Activated T-cell treated with anti-CD3 and anti-CD28 coated beads, Interleukin-2, amount 50 U/mL, for 24 hours (primary cell): ENCODE measurements around the gene ACAD9.

Experiments
- DNase-seq: peaks from one replicate; pipeline ENCODE4 v3.0.0-alpha.2; 2020
- H3K27ac Mint-ChIP-seq: 2 replicates; pipeline ENCODE4 v1.8.0; 2020; ENCODE audit warnings: mild to moderate bottlenecking, mixed read lengths
- H3K27me3 Mint-ChIP-seq: 2 replicates; pipeline ENCODE4 v1.8.0; 2020; ENCODE audit warnings: mixed read lengths
- H3K36me3 Mint-ChIP-seq: 2 replicates; pipeline ENCODE4 v1.8.0; 2020; ENCODE audit warnings: low read depth, mixed read lengths
- H3K4me1 Mint-ChIP-seq: 2 replicates; pipeline ENCODE4 v1.8.0; 2020; ENCODE audit warnings: low read depth, mixed read lengths
- H3K4me3 Mint-ChIP-seq: 2 replicates; pipeline ENCODE4 v1.8.0; 2020; ENCODE audit warnings: mild to moderate bottlenecking, moderate library complexity, mixed read lengths
- H3K9me3 Mint-ChIP-seq: 2 replicates; pipeline ENCODE4 v1.8.0; 2020; ENCODE audit warnings: mixed read lengths

ACAD9 gene

GRCh38 chr3:128929364-128929763, 49.9 kb downstream of the ACAD9 start:
- Mint-ChIP-seq H3K36me3 (peaks cover 4% of the 10 kb centered on the region), H3K4me3 (no peak overlapping the region)
- DNase-seq: no peak

DNA sequence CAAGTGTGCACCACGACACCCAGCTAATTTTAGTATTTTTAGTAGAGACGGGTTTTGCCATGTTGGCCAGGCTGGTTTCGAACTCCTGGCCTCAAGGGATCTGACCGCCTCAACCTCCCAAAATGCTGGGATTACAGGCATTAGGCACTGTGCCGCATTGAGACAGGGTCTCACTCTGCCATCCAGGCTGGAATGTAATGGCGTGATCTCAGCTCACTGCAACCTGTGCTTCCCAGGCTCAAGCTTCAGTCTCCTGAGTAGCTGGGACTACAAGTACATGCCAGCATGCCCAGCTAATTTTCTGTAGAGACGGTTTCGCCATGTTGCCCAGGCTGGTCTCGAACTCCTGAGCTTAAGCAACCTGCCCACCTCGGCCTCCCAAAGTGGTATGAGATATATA, 51.6 kb downstream of the ACAD9 start:
- Mint-ChIP-seq H3K27ac (no peak overlapping the region), H3K4me1 (no peaks in the 10 kb centered on the region), H3K9me3 (no peaks in the 10 kb centered on the region), H3K36me3 (no peaks in the 10 kb centered on the region), H3K27me3 (no peaks in the 10 kb centered on the region), H3K4me3 (no peak overlapping the region)
- no peak for DNase-seq

More at GRCh38 chr3:128929364-128929763, 49.9 kb downstream of the ACAD9 start:
- H3K9me3 Mint-ChIP-seq: peaks cover 5% of the 10 kb centered on the region
- no peak overlapping the region for H3K27ac Mint-ChIP-seq
- H3K27me3 Mint-ChIP-seq: no peaks in the 10 kb centered on the region
- peaks cover 5% of the 10 kb centered on the region for H3K4me1 Mint-ChIP-seq

DNA sequence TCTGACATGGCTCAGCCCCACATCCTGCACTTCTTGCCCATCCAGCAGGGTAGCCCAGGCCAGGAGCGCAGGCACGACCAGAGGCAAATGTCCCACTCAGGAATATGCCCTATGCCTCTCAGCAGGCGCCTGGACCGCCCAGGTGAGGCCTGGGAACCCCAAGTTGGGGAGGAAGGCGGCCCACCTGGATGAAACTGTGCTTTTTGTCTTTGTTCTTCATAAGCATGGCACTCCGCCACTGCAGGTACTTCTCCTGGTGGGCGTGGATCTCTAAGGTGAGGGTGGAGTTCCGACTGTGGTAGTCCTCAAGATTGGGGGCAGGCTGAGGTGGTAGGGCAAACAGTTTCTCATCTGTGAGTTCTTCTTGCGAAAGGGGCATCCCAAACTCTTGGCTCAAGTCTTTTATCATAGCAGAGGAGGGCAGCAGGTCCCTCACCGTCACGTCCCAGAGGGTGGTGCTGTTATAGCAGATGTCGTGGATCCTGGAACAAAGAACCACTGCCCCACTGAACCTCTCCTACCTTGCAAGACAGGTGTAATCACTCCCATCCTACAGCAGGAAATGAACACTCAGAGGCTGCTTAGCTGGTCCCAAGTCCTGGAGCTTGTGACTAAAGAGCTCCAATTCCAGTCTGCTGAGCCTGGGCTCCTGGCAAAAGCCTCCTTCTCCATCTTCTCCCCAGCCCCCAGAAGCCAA, 53.2 kb downstream of the ACAD9 start:
- Mint-ChIP-seq H3K9me3 (no peaks in the 10 kb centered on the region), H3K4me3 (no peak overlapping the region), H3K36me3 (no peaks in the 10 kb centered on the region), H3K27ac (no peak overlapping the region), H3K4me1 (no peaks in the 10 kb centered on the region), H3K27me3 (no peaks in the 10 kb centered on the region)
- DNase-seq: no peak

- H3K4me1 Mint-ChIP-seq: no peaks in the 10 kb centered on the region
- no peak overlapping the region for H3K27ac Mint-ChIP-seq
- H3K27me3 Mint-ChIP-seq: no peaks in the 10 kb centered on the region
- DNase-seq: no peak
- no peaks in the 10 kb centered on the region for H3K36me3 Mint-ChIP-seq
- H3K9me3 Mint-ChIP-seq: no peaks in the 10 kb centered on the region
- H3K4me3 Mint-ChIP-seq: no peak overlapping the region
Observed at GRCh38 chr3:128933213-128933921, 53.9 kb downstream of the ACAD9 start.

GRCh38 chr3:128933922-128934253, 54.5 kb downstream of the ACAD9 start:
- Mint-ChIP-seq H3K4me3 (no peak overlapping the region), H3K27me3 (no peaks in the 10 kb centered on the region), H3K9me3 (no peaks in the 10 kb centered on the region), H3K27ac (no peak overlapping the region), H3K4me1 (no peaks in the 10 kb centered on the region), H3K36me3 (no peaks in the 10 kb centered on the region)
- no peak for DNase-seq

DNA sequence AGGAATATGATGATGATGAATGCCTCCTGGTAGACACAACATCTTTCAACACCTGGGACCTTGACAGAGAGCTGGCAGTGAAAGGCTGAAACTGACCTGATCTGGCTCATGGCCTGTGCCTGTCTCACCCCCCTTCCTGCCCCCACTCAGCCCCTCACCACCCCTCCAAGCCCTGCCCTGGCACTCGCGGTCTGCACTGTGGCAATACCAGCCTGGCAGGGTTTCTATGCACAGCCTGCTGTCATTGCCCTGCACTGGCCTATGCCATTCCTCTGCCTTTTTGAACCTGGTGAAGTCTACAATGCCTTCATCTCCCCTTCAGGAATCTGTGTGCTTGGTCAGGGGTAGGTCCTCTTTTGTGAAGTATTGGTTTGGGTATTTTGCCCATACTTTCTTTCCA, 56.5 kb downstream of the ACAD9 start:
- H3K9me3 Mint-ChIP-seq: no peaks in the 10 kb centered on the region

DNA sequence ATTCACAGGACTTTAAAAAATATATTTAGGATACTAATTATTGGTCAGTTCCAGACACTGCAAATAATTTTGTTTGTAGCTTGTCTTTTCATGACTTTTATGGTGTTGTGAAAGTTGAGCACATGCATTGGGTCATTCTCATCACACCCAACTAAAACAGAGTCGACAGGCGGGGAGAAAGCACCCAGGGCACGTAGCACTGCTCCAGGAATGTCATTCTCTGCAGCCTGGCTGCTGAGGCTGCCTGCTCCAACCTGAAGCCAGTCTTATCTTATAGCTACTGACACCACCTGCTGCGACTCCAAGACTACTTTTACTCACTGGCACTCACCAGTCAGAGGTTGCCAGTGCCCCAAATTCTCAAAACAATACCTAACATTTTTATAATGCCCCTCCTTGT, 56.9 kb downstream of the ACAD9 start:
- Mint-ChIP-seq H3K27me3 (no peaks in the 10 kb centered on the region), H3K4me3 (no peak overlapping the region), H3K4me1 (no peaks in the 10 kb centered on the region), H3K9me3 (no peaks in the 10 kb centered on the region), H3K27ac (no peak overlapping the region), H3K36me3 (no peaks in the 10 kb centered on the region)
- no peak for DNase-seq

More for the DNA sequence above, 56.5 kb downstream of the ACAD9 start:
- Mint-ChIP-seq H3K36me3 (no peaks in the 10 kb centered on the region), H3K4me1 (no peaks in the 10 kb centered on the region), H3K4me3 (no peak overlapping the region), H3K27ac (no peak overlapping the region), H3K27me3 (no peaks in the 10 kb centered on the region)
- DNase-seq: no peak

DNA sequence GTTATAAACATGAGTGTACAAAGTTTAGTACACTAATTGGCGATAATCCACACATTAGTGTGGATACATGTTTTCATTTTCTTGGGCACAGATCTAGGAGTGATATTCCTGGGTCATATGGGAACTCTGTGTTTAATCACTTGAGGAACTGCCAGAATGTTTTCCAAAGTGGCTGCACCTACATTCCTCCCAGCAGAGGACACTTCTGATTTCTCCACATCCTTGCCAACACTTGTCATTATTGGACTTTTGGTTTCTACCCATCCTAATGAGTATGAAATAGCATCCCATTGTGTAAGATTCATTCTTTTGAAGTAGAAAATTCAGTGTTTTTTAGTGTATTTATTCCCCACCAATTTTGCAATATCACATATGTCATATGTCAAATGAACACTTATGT, 60.8 kb downstream of the ACAD9 start:
- Mint-ChIP-seq H3K27me3 (no peaks in the 10 kb centered on the region), H3K9me3 (no peaks in the 10 kb centered on the region), H3K4me3 (no peak overlapping the region), H3K27ac (no peak overlapping the region), H3K36me3 (no peaks in the 10 kb centered on the region), H3K4me1 (no peaks in the 10 kb centered on the region)
- DNase-seq: no peak

DNA sequence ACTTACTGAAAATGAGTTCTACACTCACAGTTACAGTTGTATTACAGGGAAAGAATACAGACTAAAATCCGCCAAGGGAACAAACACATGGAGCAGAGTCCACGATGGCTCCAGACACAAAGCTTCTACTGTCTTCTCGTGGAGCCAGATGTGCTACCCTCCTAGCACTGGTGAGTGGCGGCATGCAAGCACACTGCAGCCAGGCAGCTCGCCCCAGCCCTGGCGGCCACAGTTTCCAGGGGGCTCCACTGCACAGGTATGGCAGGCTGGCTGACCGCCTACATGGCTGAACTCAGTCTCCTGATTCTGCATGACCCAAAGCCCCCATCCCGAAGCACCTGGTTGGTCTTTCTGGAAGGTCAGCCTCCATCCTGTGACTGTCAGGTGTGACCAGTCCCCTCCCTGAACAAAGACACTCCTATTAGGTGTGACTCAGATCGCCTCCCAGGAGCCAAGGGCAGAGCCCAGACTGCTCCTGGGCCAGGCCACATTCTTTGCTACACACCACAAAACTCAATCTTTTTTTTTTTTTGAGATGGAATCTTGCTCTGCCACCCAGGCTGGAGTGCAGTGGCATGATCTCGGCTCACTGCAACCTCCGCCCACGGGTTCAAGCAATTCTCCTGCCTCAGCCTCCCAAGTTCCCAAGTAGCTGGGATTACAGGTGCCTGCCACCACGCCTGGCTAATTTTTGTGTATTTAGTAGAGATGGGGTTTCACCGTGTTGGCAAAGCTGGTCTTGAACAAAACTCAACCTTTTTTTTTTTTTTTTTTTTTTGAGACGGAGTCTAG, 62.9 kb downstream of the ACAD9 start:
- Mint-ChIP-seq H3K9me3 (no peaks in the 10 kb centered on the region), H3K36me3 (no peaks in the 10 kb centered on the region), H3K4me3 (no peak overlapping the region), H3K27ac (no peak overlapping the region), H3K27me3 (no peaks in the 10 kb centered on the region), H3K4me1 (no peaks in the 10 kb centered on the region)
- no peak for DNase-seq

- no peak for DNase-seq
- Mint-ChIP-seq H3K27ac (no peak overlapping the region), H3K4me3 (no peak overlapping the region), H3K9me3 (no peaks in the 10 kb centered on the region), H3K36me3 (no peaks in the 10 kb centered on the region), H3K4me1 (no peaks in the 10 kb centered on the region), H3K27me3 (no peaks in the 10 kb centered on the region)
Observed at GRCh38 chr3:128945041-128945877, 65.8 kb downstream of the ACAD9 start.

- Mint-ChIP-seq H3K9me3 (no peaks in the 10 kb centered on the region), H3K27ac (no peak overlapping the region), H3K36me3 (no peaks in the 10 kb centered on the region)
Observed at GRCh38 chr3:128945878-128946175, 66.4 kb downstream of the ACAD9 start.

DNA sequence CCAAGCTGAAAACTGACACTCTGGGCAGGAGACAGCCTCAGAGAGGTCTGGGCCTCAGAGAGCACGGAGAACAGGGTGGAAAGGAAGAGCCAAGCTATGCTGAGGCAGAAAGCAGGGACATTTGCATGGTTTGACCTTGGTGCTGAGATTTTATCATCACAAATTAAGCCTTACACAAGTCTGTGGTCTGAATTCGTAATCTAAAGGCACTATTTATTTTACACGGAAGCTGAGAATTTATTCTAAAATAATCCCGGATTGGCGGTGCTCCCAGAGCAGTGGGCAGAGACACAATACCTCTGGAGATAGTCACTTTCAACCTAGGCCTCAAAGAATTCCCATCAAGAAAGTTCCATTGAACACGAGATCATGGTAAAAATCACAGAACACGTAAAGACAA, 67.0 kb downstream of the ACAD9 start:
- no peaks in the 10 kb centered on the region for H3K4me1 Mint-ChIP-seq
- H3K4me3 Mint-ChIP-seq: no peak overlapping the region
- H3K9me3 Mint-ChIP-seq: no peaks in the 10 kb centered on the region
- no peaks in the 10 kb centered on the region for H3K36me3 Mint-ChIP-seq
- no peaks in the 10 kb centered on the region for H3K27me3 Mint-ChIP-seq
- no peak for DNase-seq
- H3K27ac Mint-ChIP-seq: no peak overlapping the region

More at GRCh38 chr3:128945878-128946175, 66.4 kb downstream of the ACAD9 start:
- Mint-ChIP-seq H3K27me3 (no peaks in the 10 kb centered on the region), H3K4me3 (no peak overlapping the region), H3K4me1 (no peaks in the 10 kb centered on the region)
- no peak for DNase-seq

GRCh38 chr3:128949158-128949557, 69.7 kb downstream of the ACAD9 start:
- H3K27ac Mint-ChIP-seq: no peak overlapping the region
- DNase-seq: no peak
- no peaks in the 10 kb centered on the region for H3K9me3 Mint-ChIP-seq
- no peaks in the 10 kb centered on the region for H3K36me3 Mint-ChIP-seq
- H3K4me1 Mint-ChIP-seq: no peaks in the 10 kb centered on the region
- H3K4me3 Mint-ChIP-seq: no peak overlapping the region
- no peaks in the 10 kb centered on the region for H3K27me3 Mint-ChIP-seq

- Mint-ChIP-seq H3K4me3 (no peak overlapping the region), H3K36me3 (no peaks in the 10 kb centered on the region), H3K27ac (no peak overlapping the region), H3K27me3 (no peaks in the 10 kb centered on the region), H3K4me1 (no peaks in the 10 kb centered on the region), H3K9me3 (no peaks in the 10 kb centered on the region)
- DNase-seq: no peak
Observed at GRCh38 chr3:128950223-128950938, 71.0 kb downstream of the ACAD9 start.
